Measurements from ENCODE around the gene CPZ. TPM values are rescaled to one million over a fixed set of nuclear protein-coding genes. Genes with fewer than 3 reads are reported as not detected.

The CPZ gene
- total and polyA plus RNA-seq, 2 experiments from 2014 or later = 24.6 to 37.3 TPM

GRCh38 chr4:8597319-8597718 lies 4.8 kb downstream of the CPZ start (continued):
- no peak for TF ChIP-seq ZNF462 (CRISPR knock-in tag; IDR thresholded peaks at IDR 0.05)
- TF ChIP-seq JUNB (IDR thresholded peaks at IDR 0.05; ENCODE audit: unreplicated experiment) = no peak
- TF ChIP-seq, protein P1, sequence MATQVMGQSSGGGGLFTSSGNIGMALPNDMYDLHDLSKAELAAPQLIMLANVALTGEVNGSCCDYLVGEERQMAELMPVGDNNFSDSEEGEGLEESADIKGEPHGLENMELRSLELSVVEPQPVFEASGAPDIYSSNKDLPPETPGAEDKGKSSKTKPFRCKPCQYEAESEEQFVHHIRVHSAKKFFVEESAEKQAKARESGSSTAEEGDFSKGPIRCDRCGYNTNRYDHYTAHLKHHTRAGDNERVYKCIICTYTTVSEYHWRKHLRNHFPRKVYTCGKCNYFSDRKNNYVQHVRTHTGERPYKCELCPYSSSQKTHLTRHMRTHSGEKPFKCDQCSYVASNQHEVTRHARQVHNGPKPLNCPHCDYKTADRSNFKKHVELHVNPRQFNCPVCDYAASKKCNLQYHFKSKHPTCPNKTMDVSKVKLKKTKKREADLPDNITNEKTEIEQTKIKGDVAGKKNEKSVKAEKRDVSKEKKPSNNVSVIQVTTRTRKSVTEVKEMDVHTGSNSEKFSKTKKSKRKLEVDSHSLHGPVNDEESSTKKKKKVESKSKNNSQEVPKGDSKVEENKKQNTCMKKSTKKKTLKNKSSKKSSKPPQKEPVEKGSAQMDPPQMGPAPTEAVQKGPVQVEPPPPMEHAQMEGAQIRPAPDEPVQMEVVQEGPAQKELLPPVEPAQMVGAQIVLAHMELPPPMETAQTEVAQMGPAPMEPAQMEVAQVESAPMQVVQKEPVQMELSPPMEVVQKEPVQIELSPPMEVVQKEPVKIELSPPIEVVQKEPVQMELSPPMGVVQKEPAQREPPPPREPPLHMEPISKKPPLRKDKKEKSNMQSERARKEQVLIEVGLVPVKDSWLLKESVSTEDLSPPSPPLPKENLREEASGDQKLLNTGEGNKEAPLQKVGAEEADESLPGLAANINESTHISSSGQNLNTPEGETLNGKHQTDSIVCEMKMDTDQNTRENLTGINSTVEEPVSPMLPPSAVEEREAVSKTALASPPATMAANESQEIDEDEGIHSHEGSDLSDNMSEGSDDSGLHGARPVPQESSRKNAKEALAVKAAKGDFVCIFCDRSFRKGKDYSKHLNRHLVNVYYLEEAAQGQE (IDR thresholded peaks at IDR 0.05; ENCODE audit: unreplicated experiment) = no peak
- TF ChIP-seq ZNF114 (CRISPR knock-in tag; IDR thresholded peaks at IDR 0.05) = no peak
- TF ChIP-seq, protein P2, sequence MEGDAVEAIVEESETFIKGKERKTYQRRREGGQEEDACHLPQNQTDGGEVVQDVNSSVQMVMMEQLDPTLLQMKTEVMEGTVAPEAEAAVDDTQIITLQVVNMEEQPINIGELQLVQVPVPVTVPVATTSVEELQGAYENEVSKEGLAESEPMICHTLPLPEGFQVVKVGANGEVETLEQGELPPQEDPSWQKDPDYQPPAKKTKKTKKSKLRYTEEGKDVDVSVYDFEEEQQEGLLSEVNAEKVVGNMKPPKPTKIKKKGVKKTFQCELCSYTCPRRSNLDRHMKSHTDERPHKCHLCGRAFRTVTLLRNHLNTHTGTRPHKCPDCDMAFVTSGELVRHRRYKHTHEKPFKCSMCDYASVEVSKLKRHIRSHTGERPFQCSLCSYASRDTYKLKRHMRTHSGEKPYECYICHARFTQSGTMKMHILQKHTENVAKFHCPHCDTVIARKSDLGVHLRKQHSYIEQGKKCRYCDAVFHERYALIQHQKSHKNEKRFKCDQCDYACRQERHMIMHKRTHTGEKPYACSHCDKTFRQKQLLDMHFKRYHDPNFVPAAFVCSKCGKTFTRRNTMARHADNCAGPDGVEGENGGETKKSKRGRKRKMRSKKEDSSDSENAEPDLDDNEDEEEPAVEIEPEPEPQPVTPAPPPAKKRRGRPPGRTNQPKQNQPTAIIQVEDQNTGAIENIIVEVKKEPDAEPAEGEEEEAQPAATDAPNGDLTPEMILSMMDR (conservative IDR thresholded peaks at IDR 0.05; ENCODE audit: low read depth in 2 of 2) = no peak
- TF ChIP-seq ZNF331 (CRISPR knock-in tag; IDR thresholded peaks at IDR 0.05; ENCODE audit: low read depth) = no peak
- TF ChIP-seq STAT1 (IDR thresholded peaks at IDR 0.05; ENCODE audit: unreplicated experiment) = no peak
- no peak for TF ChIP-seq EZH2phosphoT487 (IDR thresholded peaks at IDR 0.05; ENCODE audit: unreplicated experiment)

Measured in GM23338 (cell line).